Lung (tissue), 12 donors: Measurements from ENCODE around the gene RALGPS1. TPM values are rescaled to one million over a fixed set of nuclear protein-coding genes. Genes with fewer than 3 reads are reported as not detected.
A peak's percentile ranks its signal among the peaks of the same experiment; 100 is the strongest.

Experiments used
- ATAC-seq: fragments of 200-7000 bp; cut with Tn5 transposase; one replicate; pipeline ENCODE4 v1.9.1; 2020; ENCODE audit warnings: moderate number of reproducible peaks; ENCODE audit not compliant: insufficient read depth, low FRiP score
- DNase-seq, 3 donors: peaks; one replicate each; pipeline ENCODE4 v3.0.0-alpha.2; 2013 to 2017
- H3K27ac ChIP-seq, 2 donors: one replicate each; pipeline ENCODE4 v1.5.1; 2013; ENCODE audit warnings: mild to moderate bottlenecking in 2 of 2, moderate library complexity in 2 of 2, control low read depth in 1 of 2, inconsistent platforms in 1 of 2, low read depth in 1 of 2, low read length in 1 of 2
- H3K27me3 ChIP-seq, 3 donors: one replicate each; pipeline ENCODE4 v1.5.1; 2013; ENCODE audit warnings: low read length in 2 of 3; ENCODE audit not compliant: control insufficient read depth in 3 of 3, insufficient read depth in 3 of 3
- H3K36me3 ChIP-seq, 4 donors: one replicate each; pipeline ENCODE4 v1.5.1; 2013; ENCODE audit warnings: low read length in 4 of 4, mild to moderate bottlenecking in 1 of 4, moderate library complexity in 1 of 4; ENCODE audit not compliant: control insufficient read depth in 4 of 4, insufficient read depth in 4 of 4
- H3K4me1 ChIP-seq, 5 donors: one replicate each; pipeline ENCODE4 v1.5.1; 2013; ENCODE audit warnings: low read length in 5 of 5, mild to moderate bottlenecking in 2 of 5, moderate library complexity in 1 of 5; ENCODE audit not compliant: control insufficient read depth in 5 of 5, insufficient read depth in 5 of 5
- H3K4me3 ChIP-seq: one replicate; pipeline ENCODE4 v1.5.1; 2013; ENCODE audit warnings: mild to moderate bottlenecking, control low read depth, moderate library complexity
- H3K9ac ChIP-seq, 2 donors: one replicate each; pipeline ENCODE4 v1.5.1; 2013; ENCODE audit warnings: low read length in 2 of 2, control low read depth in 1 of 2; ENCODE audit not compliant: insufficient read depth in 1 of 2
- H3K9me3 ChIP-seq, 4 donors: one replicate each; pipeline ENCODE4 v1.5.1; 2013; ENCODE audit warnings: low read length in 3 of 4, mild to moderate bottlenecking in 1 of 4, moderate library complexity in 1 of 4; ENCODE audit not compliant: control insufficient read depth in 4 of 4, insufficient read depth in 3 of 4
- WGBS, 2 donors: extraction: QIAGEN DNeasy Blood & Tissue Kit; methylation state at CpG; one replicate each; pipeline ENCODE4 v1.1.7; 2013; 5-methylcytosine and 5-hydroxymethylcytosine counted together
- polyA plus RNA-seq, 2 donors: library from polyadenylated mRNA; stranded (reverse); fragments of 200-250 nt; gene quantifications; one replicate each; pipeline ENCODE4 v1.2.1, GENCODE V29; 2013
- total RNA-seq, 2 donors: library from RNA; depleted of rRNA in 1 of 2; stranded (reverse); fragments of >200 nt in 1 of 2; gene quantifications; one replicate each; pipeline ENCODE4 v1.2.1, GENCODE V29; 2014 to 2021
- TF ChIP-seq, protein P1 (sequence below): IDR thresholded peaks from 2 replicates; pipeline ENCODE4 v1.5.1; 2012; ENCODE audit warnings: mild to moderate bottlenecking; ENCODE audit errors: control extremely low read depth, extremely low read depth
- donor health status: control.
- donor health status: control.
- donor health status: Bipolar disorder and iron deficiency.
- donor health status: healthy.
- donor health status: DM: yes; HTN: yes; CAD: no.

The RALGPS1 gene
- total and polyA plus RNA-seq, 4 donors, result 3.5 to 30.3 (median 11.9) TPM

DNA sequence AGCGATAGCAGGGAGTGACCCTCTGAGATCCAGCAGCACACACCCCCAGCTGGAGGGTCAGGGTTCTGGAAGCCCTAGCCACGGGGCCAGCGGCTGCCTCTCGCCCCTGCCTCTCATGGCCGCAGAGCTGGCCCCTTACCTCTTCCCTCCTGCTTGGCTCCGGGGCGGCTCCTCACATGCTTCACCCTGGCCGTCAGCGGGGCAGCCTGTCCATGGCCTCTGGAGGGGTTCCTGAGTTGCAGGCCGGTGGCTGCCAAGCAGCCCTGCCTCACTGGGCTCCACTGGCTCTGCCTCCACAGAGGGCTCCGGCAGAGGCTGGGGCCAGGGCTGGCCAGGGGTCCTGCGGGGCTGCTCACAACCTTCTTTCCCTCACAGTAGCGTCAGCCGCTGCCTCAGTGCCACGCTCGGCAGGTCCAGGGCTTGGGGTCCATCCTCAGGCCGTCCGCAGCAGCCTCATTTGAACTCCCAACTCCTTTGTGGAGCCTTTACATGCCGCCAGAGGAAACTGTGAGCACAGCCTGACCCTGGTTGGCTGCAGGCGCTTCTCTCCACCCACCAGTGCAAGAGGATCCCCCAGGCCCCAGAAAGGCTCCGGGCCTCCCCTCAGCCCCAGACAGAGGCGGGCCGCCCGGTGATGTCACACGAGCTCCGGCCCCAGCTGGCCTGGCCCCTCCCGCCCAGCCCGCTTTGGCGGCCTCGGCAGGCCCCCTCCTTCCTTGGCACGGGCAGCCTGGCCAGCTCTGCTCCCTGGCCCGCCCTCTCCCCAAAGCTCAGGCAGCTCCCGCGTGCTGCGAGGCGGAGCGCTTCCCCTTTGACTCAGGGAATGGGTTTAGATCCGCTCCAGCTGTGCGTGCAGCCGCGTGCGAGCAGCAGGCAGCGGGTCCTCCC lies 207.8 kb downstream of the RALGPS1 start, which contains the start of gene ANGPTL2:
Gene ANGPTL2 (minus strand): TSS at position 460 of the 888 bp plus-strand sequence. CDS start 13,904 bp downstream, outside the sequence.
- H3K4me1 ChIP-seq, result peaks cover 6 to 33% (median 15%) of the 10 kb centered on the region in 5 donors
- ATAC-seq (peak; percentile 87), DNase-seq (peak; percentile 98 to 99 (median 98))
- peak within 1 kb of the TSS; percentile 70 to 71 for H3K9ac ChIP-seq
- H3K36me3 ChIP-seq, result no peaks in the 10 kb centered on the region
- TF ChIP-seq, protein P1, sequence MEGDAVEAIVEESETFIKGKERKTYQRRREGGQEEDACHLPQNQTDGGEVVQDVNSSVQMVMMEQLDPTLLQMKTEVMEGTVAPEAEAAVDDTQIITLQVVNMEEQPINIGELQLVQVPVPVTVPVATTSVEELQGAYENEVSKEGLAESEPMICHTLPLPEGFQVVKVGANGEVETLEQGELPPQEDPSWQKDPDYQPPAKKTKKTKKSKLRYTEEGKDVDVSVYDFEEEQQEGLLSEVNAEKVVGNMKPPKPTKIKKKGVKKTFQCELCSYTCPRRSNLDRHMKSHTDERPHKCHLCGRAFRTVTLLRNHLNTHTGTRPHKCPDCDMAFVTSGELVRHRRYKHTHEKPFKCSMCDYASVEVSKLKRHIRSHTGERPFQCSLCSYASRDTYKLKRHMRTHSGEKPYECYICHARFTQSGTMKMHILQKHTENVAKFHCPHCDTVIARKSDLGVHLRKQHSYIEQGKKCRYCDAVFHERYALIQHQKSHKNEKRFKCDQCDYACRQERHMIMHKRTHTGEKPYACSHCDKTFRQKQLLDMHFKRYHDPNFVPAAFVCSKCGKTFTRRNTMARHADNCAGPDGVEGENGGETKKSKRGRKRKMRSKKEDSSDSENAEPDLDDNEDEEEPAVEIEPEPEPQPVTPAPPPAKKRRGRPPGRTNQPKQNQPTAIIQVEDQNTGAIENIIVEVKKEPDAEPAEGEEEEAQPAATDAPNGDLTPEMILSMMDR, result no peak
- peak within 1 kb of the TSS; percentile 88 to 90 for H3K27ac ChIP-seq
- WGBS, 2 donors, result 7 to 8% methylated on average over 32 to 43 of the region's 43 CpGs
- no peaks in the 10 kb centered on the region for H3K27me3 ChIP-seq
- no peaks in the 10 kb centered on the region for H3K9me3 ChIP-seq
- H3K4me3 ChIP-seq, result peak within 1 kb of the TSS; percentile 37

DNA sequence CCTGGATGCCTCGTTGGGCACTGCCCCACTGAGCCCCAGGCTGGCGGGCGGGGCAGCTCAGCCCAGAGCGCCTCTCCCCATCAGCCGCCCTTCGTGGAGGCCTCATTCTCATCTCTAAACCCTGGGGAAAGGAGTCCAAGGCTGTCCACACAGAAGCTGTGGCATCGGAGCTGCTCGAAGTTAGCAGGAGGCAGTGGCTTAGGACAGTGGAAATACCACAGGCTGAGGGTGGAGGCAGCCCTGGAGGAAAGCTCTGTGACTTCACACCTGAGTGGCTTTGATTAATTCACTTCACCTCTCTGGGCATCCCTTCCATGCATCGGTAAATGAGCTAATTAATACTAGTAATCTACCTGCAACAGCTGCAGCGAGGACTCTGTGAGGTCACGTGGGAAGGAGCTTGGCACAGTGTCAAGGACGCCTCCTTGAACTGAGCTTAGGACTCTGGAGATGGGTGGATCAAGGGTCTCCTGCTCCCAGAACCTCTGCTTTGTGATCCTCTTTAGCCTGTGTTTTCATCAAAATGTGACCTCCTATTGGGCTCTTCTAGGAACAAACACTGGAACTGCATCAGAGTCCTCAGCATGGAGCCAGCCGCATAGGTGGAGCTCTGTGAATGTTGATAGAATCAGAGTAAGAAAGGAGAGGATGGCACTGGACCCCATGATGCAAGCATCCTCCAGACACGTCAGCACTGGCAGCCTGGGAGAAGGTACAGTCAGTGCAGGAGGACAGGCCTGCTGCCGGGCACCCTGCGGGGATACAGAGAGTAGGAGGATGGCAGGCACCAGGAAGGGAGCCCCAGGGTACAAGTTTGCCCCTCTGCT lies 208.7 kb downstream of the RALGPS1 start:
- peak; percentile 7 for ATAC-seq
- WGBS, 2 donors, result 36% methylated on average over 16 of the region's 16 CpGs

DNA sequence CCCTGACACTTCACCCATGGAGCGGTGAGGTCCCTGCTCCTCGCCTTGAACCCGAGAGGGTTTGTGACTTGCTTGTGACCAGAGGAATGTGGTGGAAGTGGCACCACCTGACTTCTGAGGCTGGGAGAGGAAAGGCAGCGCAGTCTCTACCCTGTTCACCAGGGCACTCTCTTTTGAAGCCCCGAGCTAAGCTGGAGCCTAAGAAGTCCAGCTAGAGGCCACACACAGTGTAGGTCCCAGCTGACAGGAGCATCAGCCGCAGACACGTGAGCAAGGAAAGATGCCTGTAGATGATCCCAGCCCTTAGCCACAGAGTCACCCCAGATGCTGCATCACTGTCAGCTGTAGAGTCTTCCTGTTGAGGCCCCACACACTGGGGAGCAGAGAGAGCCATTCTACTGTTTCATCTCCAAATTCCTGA lies 209.5 kb downstream of the RALGPS1 start:
- DNase-seq (no peak), ATAC-seq (no peak)
- TF ChIP-seq, protein P1, result no peak
- Histone ChIP-seq H3K36me3 (no peaks in the 10 kb centered on the region), H3K27me3 (no peaks in the 10 kb centered on the region), H3K27ac (no peak overlapping the region), H3K9me3 (no peaks in the 10 kb centered on the region), H3K4me3 (no peak overlapping the region), H3K4me1 (peaks cover 6 to 38% (median 15%) of the 10 kb centered on the region in 5 donors), H3K9ac (no peak overlapping the region)
- 94 to 96% methylated on average over 7 of the region's 7 CpGs for WGBS, 2 donors

More for the DNA sequence above, 208.7 kb downstream of the RALGPS1 start:
- Histone ChIP-seq H3K27me3 (no peaks in the 10 kb centered on the region), H3K27ac (peak overlapping the region; percentile 88 to 90), H3K36me3 (no peaks in the 10 kb centered on the region), H3K4me3 (no peak overlapping the region), H3K4me1 (peaks cover 6 to 33% (median 13%) of the 10 kb centered on the region in 5 donors), H3K9ac (peak overlapping the region in 1 of 2 donors; percentile 54), H3K9me3 (no peaks in the 10 kb centered on the region)
- TF ChIP-seq, protein P1, result no peak
- DNase-seq, result peak in 2 of 3 donors; percentile 54 to 61
